HL-60 (cell line): ENCODE results near the gene GUCD1.

Experiments used
- GABPA ChIP-seq: IDR thresholded peaks from 2 replicates; pipeline ENCODE4 v1.6.1; 2012; ENCODE audit warnings: low read depth
- POLR2AphosphoS5 ChIP-seq: IDR thresholded peaks from 2 replicates; pipeline ENCODE4 v1.6.1; 2012; ENCODE audit warnings: low read depth
- TF ChIP-seq, protein P1 (sequence below): IDR thresholded peaks from one replicate; pipeline ENCODE4 v1.5.1; 2011; ENCODE audit warnings: low read length, control low read depth, inconsistent platforms; ENCODE audit not compliant: insufficient read depth

DNA sequence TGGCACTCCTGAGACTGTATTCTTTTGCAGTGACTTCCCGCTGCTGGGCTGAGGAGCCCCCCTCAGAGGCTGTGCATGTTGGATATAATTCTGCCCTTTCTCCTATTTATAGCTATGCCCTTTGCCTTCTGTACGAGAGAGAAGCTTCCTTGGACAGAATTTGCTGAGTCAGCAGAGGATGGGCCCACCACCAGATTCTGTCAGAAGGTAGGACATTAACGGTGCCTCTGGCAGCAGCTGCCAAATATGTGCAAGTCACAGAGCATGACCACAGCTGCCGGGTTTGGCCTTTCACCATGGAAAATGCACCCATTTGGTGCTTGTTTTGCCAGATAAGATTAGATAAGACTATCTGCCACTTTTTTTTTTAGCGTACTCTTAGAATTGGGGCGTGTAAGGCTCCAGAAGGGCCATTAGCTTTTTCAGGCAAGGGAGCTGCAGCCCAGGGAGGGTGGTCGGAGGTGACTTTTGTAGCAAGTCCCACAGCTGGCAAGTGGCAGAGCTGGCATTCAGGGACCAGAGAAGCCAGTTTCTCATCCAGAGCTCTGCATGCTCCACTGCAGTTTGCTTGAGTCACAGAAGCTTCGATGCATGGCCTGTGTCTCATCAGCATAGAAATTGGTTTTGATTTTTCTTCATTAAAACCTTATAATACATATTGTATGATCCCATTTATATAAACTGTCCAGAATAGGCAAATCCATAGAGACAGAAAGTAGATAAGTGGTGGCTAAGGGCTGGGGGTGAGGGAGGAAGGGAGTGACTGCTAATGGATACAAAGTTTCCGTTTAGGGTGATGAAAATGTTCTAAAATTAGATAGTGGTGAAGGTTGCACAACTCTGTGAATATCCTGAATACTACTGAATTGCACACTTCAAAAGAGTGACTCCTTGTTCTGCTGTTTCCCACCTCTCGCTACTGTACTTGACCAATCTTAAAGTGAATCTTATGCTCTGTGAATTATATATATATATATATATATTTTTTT, 44.0 kb downstream of the GUCD1 start:
- TF ChIP-seq, protein P1, sequence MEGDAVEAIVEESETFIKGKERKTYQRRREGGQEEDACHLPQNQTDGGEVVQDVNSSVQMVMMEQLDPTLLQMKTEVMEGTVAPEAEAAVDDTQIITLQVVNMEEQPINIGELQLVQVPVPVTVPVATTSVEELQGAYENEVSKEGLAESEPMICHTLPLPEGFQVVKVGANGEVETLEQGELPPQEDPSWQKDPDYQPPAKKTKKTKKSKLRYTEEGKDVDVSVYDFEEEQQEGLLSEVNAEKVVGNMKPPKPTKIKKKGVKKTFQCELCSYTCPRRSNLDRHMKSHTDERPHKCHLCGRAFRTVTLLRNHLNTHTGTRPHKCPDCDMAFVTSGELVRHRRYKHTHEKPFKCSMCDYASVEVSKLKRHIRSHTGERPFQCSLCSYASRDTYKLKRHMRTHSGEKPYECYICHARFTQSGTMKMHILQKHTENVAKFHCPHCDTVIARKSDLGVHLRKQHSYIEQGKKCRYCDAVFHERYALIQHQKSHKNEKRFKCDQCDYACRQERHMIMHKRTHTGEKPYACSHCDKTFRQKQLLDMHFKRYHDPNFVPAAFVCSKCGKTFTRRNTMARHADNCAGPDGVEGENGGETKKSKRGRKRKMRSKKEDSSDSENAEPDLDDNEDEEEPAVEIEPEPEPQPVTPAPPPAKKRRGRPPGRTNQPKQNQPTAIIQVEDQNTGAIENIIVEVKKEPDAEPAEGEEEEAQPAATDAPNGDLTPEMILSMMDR = no peak
- TF ChIP-seq POLR2AphosphoS5 (peak; percentile 72), GABPA (no peak)
